CD4-positive, CD25-positive, alpha-beta regulatory T cell (primary cell): ENCODE results near the gene ALG8. TPM values are rescaled to one million over a fixed set of nuclear protein-coding genes. Genes with fewer than 3 reads are reported as not detected.

ENCODE experiments used
- ATAC-seq, 2 donors: fragments of 150-1000 bp; cut with Tn5 transposase; one replicate each; pipeline ENCODE4 v1.10.0; 2021; ENCODE audit warnings: low read depth in 2 of 2, moderate number of reproducible peaks in 2 of 2, moderate library complexity in 1 of 2
- DNase-seq, 3 donors: peaks; one replicate each; pipeline versions ENCODE4 v3.0.0 to v3.0.0-alpha.2; 2012 to 2022; ENCODE audit warnings: mixed read lengths in 1 of 3
- H3K27ac ChIP-seq: one replicate; pipeline ENCODE4 v1.7.0; 2013; ENCODE audit warnings: mild to moderate bottlenecking, low read length; ENCODE audit not compliant: insufficient read depth, poor library complexity, severe bottlenecking
- H3K27me3 ChIP-seq: one replicate; pipeline ENCODE4 v1.7.0; 2013; ENCODE audit warnings: low read length; ENCODE audit not compliant: control insufficient read depth, insufficient read depth
- H3K36me3 ChIP-seq: one replicate; pipeline ENCODE4 v1.7.0; 2013; ENCODE audit warnings: mild to moderate bottlenecking, low read length, moderate library complexity; ENCODE audit not compliant: control insufficient read depth, insufficient read depth
- H3K4me1 ChIP-seq: 2 replicates; pipeline ENCODE4 v1.7.0; 2013; ENCODE audit warnings: mild to moderate bottlenecking, low read length; ENCODE audit not compliant: insufficient read depth, control insufficient read depth, poor library complexity, severe bottlenecking
- H3K4me3 ChIP-seq: one replicate; pipeline ENCODE4 v1.7.0; 2013; ENCODE audit warnings: low read depth, mild to moderate bottlenecking, low read length, moderate library complexity
- H3K9me3 ChIP-seq, 2 experiments: 1 replicate in 1 of 2; 2 replicates in 1 of 2; pipeline ENCODE4 v1.7.0; 2013; ENCODE audit warnings: low read length in 2 of 2, mild to moderate bottlenecking in 1 of 2, moderate library complexity in 1 of 2; ENCODE audit not compliant: control insufficient read depth in 2 of 2
- H3K27ac Mint-ChIP-seq, 3 donors: one replicate each; pipeline ENCODE4 v1.8.0; 2020 to 2022; ENCODE audit warnings: mild to moderate bottlenecking in 3 of 3, mixed read lengths in 3 of 3, moderate library complexity in 2 of 3
- H3K27me3 Mint-ChIP-seq: one replicate; pipeline ENCODE4 v1.8.0; 2022; ENCODE audit warnings: mild to moderate bottlenecking, mixed read lengths
- H3K36me3 Mint-ChIP-seq: one replicate; pipeline ENCODE4 v1.8.0; 2020; ENCODE audit warnings: mixed read lengths
- H3K4me1 Mint-ChIP-seq, 4 donors: one replicate each; pipeline ENCODE4 v1.8.0; 2020 to 2022; ENCODE audit warnings: mixed read lengths in 4 of 4, mild to moderate bottlenecking in 1 of 4
- H3K4me3 Mint-ChIP-seq, 4 donors: one replicate each; pipeline ENCODE4 v1.8.0; 2020 to 2022; ENCODE audit warnings: mild to moderate bottlenecking in 4 of 4, mixed read lengths in 4 of 4, moderate library complexity in 3 of 4
- H3K9me3 Mint-ChIP-seq, 7 donors: one replicate each; pipeline ENCODE4 v1.8.0; 2020 to 2022; ENCODE audit warnings: mixed read lengths in 7 of 7, mild to moderate bottlenecking in 3 of 7, moderate library complexity in 2 of 7
- polyA plus RNA-seq, 4 donors: library from polyadenylated mRNA; unstranded; fragments of 300-500 nt; fragmentation: Illumina TruSeq; gene quantifications; one replicate each; pipeline ENCODE4 v1.2.3, GENCODE V29; 2021
- total RNA-seq: library from RNA; stranded (reverse); gene quantifications from one replicate; pipeline ENCODE4 v1.2.3, GENCODE V29; 2022

Gene ALG8
- total and polyA plus RNA-seq, 5 donors from 2014 or later: 20.6 to 56.3 (median 54.2) TPM

DNA sequence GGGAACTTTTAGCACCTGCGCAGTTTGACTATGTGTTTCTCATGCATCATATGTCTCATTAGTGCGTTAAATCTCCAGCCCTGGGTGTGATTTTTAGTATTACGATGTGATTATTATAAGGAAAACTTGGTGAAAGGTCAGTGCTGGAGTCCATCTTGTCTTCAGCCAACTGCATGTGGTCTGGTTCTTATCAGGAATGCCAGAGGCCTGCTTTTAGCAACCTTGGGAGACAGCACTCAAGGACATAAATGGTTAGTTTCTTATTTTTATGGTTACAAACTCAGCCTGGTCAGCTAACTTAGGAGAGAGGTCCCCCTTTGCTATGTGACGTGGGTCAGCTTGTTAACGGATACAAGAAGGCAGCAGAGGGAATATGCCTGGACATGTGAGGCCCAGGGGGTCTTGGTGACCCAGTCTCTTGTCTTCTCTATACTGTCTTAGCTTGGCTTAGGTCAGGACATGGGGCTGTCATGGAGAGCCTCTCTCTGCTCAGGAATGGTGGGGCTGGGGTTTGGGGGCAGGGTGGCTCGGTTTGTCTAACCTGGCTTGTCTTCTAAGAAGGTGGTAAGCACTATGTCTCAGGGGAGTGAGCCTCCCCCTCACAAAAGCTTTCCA, 27.5 kb upstream of the ALG8 start:
- ATAC-seq: no peak
- Histone ChIP-seq H3K4me3 (no peak overlapping the region), H3K9me3 (no peaks in the 10 kb centered on the region), H3K27ac (no peak overlapping the region), H3K36me3 (no peaks in the 10 kb centered on the region), H3K27me3 (no peaks in the 10 kb centered on the region), H3K4me1 (no peaks in the 10 kb centered on the region)
- Mint-ChIP-seq H3K4me1 (no peaks in the 10 kb centered on the region), H3K27ac (no peak overlapping the region), H3K9me3 (no peaks in the 10 kb centered on the region), H3K27me3 (no peaks in the 10 kb centered on the region), H3K4me3 (no peak overlapping the region), H3K36me3 (peaks cover 4% of the 10 kb centered on the region)
- no peak for DNase-seq

DNA sequence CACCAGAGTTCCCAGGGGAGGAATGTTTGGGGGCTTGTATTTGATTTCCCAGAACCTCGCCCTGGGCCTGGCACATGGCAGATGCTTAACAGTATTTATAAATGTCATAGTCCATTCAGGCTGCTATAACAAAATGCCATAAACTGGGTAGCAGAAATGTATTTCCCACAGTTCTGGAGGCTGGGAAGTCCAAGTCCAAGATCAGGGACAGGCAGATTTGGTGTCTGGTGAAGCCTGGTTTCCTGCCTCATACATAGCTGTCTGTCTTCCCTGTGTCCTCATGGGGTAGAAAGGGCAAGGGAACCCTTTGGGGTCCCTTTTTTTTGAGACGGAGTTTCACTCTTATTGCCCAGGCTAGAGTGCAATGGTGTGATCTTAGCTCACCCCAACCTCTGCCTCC, 25.0 kb upstream of the ALG8 start:
- DNase-seq: no peak
- Histone ChIP-seq H3K27me3 (no peaks in the 10 kb centered on the region), H3K27ac (no peak overlapping the region), H3K4me1 (no peaks in the 10 kb centered on the region), H3K9me3 (no peaks in the 10 kb centered on the region), H3K36me3 (no peaks in the 10 kb centered on the region), H3K4me3 (no peak overlapping the region)
- no peaks in the 10 kb centered on the region for H3K36me3 Mint-ChIP-seq
- no peaks in the 10 kb centered on the region for H3K9me3 Mint-ChIP-seq
- H3K4me3 Mint-ChIP-seq: no peak overlapping the region
- ATAC-seq: no peak
- H3K27ac Mint-ChIP-seq: no peak overlapping the region
- no peaks in the 10 kb centered on the region for H3K4me1 Mint-ChIP-seq
- H3K27me3 Mint-ChIP-seq: no peaks in the 10 kb centered on the region

DNA sequence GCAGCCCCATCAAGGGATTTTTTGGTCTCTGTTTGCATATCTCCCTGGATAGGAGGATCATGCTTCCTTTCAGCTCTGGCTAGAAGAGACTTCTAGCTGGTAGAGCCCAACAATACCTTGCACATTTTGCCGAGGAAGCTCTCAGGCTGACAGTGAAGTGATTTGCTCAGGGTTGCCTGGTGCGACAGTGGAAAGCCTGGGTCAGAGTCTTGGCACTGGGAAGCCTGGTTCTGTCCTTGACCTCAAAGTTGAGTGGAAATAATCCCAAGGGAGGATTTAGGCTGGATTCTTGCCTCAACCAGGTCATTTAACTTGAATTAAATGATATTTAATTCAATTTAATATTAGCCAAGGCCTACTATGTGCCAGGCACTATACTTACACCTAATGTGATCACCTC, 24.4 kb upstream of the ALG8 start:
- Mint-ChIP-seq H3K27me3 (no peaks in the 10 kb centered on the region), H3K4me1 (no peaks in the 10 kb centered on the region), H3K4me3 (no peak overlapping the region), H3K9me3 (no peaks in the 10 kb centered on the region), H3K27ac (no peak overlapping the region), H3K36me3 (no peaks in the 10 kb centered on the region)
- Histone ChIP-seq H3K9me3 (no peaks in the 10 kb centered on the region), H3K4me3 (no peak overlapping the region), H3K36me3 (no peaks in the 10 kb centered on the region), H3K4me1 (no peaks in the 10 kb centered on the region), H3K27me3 (no peaks in the 10 kb centered on the region), H3K27ac (no peak overlapping the region)
- DNase-seq (no peak), ATAC-seq (no peak)

DNA sequence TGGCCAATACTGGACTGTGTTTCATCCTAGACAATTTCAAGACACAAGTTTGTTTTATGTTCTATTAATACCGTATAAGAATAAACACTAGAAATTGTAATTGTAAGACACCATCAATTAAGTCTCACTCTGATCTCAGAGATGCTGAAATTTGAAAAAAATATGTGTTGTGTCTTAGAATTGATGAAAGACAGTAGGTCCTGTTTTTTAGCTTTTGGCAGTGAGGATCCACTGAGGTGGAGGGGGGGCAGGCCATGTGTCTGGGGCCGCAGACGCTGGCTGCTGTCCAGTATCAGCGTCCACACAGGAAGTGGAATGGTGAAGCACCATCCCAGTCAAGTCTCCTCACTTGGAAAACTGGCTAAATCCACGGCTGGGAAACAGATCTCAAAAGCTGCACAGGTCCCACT, 22.5 kb upstream of the ALG8 start:
- Mint-ChIP-seq H3K27me3 (no peaks in the 10 kb centered on the region), H3K4me3 (no peak overlapping the region), H3K4me1 (no peaks in the 10 kb centered on the region), H3K27ac (no peak overlapping the region), H3K36me3 (no peaks in the 10 kb centered on the region), H3K9me3 (no peaks in the 10 kb centered on the region)
- ATAC-seq (no peak), DNase-seq (no peak)
- no peaks in the 10 kb centered on the region for H3K9me3 ChIP-seq
- H3K4me3 ChIP-seq: no peak overlapping the region
- H3K27me3 ChIP-seq: no peaks in the 10 kb centered on the region
- no peaks in the 10 kb centered on the region for H3K36me3 ChIP-seq
- no peaks in the 10 kb centered on the region for H3K4me1 ChIP-seq
- no peak overlapping the region for H3K27ac ChIP-seq

DNA sequence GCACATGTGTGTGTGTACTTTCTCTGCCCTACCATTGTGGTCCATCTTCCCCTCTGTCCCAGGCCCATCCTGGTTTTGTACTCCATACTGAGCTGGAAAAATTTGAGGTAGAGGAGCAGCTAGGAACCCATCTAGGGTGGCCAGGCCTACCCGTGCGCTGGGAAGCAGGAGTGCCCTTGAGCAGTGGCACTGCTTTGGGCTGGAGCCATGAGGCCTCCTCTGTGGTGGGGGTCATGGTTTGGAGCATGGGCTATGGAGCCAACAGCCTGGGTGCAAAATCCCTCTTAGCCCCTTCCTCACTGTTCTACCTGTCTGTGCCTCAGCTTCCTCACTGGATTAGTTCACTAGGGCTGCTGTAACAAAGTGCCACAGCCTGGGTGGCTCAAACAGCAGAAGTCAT, 21.9 kb upstream of the ALG8 start:
- H3K27ac Mint-ChIP-seq: no peak overlapping the region
- ATAC-seq (no peak), DNase-seq (no peak)
- H3K27me3 ChIP-seq: no peaks in the 10 kb centered on the region
- no peaks in the 10 kb centered on the region for H3K27me3 Mint-ChIP-seq
- no peaks in the 10 kb centered on the region for H3K4me1 ChIP-seq
- H3K4me3 ChIP-seq: no peak overlapping the region
- no peaks in the 10 kb centered on the region for H3K36me3 Mint-ChIP-seq
- no peaks in the 10 kb centered on the region for H3K4me1 Mint-ChIP-seq
- H3K9me3 ChIP-seq: no peaks in the 10 kb centered on the region
- no peak overlapping the region for H3K4me3 Mint-ChIP-seq
- no peaks in the 10 kb centered on the region for H3K36me3 ChIP-seq
- no peaks in the 10 kb centered on the region for H3K9me3 Mint-ChIP-seq
- no peak overlapping the region for H3K27ac ChIP-seq

DNA sequence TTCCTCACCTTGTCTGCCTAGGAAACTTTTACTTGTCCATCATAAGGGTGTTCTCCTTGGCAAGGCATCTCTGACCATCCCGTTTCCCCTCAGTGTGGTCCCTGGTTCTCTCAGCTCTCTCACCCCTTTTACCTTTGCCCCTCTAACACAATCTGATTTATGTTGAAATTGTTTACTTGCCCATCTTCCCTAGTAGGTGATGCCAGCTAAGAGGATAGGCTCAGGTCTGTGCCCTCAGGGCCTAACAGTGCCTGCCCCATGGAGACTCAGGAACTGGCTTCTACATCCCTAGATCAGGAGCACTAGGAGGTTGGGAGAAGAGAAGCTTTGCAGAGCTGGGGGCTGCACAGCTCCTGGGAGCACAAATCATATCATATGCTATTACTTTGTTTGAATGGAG, 21.1 kb upstream of the ALG8 start:
- no peak for DNase-seq
- H3K9me3 ChIP-seq: no peaks in the 10 kb centered on the region
- H3K27ac Mint-ChIP-seq: peak overlapping the region in 2 of 3 donors; percentile 8 to 36
- no peaks in the 10 kb centered on the region for H3K36me3 ChIP-seq
- no peaks in the 10 kb centered on the region for H3K27me3 Mint-ChIP-seq
- no peak overlapping the region for H3K4me3 ChIP-seq
- no peak for ATAC-seq
- no peak overlapping the region for H3K4me3 Mint-ChIP-seq
- H3K4me1 ChIP-seq: no peaks in the 10 kb centered on the region
- no peaks in the 10 kb centered on the region for H3K27me3 ChIP-seq
- no peaks in the 10 kb centered on the region for H3K4me1 Mint-ChIP-seq
- H3K27ac ChIP-seq: no peak overlapping the region
- no peaks in the 10 kb centered on the region for H3K9me3 Mint-ChIP-seq
- H3K36me3 Mint-ChIP-seq: no peaks in the 10 kb centered on the region

DNA sequence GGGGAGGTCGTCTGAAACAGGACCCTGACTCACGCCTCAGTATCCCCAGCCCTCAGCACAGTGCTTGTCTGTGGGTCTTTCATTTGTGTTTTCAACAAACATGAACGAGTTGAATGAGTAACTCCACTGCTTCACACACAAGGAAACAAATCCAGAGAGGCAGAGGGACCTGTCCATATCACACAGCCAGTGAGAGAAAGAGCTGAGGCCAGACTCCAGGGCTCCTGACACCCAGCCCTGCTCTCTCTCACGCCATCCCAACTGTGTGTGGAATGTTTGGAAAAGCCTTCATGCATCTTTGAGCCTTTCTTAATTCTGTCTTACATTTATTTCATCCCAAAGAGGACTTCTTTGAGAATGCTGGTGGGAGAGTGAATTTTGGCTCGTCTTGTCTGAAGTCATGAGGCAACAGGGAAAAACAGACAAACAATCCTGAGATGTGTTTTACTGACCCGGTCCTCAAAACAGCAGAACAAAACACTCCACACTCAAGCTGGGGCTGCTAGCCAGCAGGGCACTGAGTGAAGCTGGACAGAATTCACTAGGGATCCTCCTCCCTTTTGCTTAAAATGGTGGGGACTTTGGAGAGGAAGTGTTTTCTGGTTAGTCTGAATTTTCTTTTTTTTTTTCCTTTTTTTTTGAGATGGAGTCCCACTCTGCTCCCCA, 19.7 kb upstream of the ALG8 start:
- Mint-ChIP-seq H3K4me3 (no peak overlapping the region), H3K36me3 (no peaks in the 10 kb centered on the region), H3K27ac (peak overlapping the region in 1 of 3 donors; percentile 58), H3K27me3 (no peaks in the 10 kb centered on the region), H3K9me3 (no peaks in the 10 kb centered on the region), H3K4me1 (no peaks in the 10 kb centered on the region)
- Histone ChIP-seq H3K27me3 (no peaks in the 10 kb centered on the region), H3K36me3 (no peaks in the 10 kb centered on the region), H3K27ac (no peak overlapping the region), H3K4me3 (no peak overlapping the region), H3K9me3 (no peaks in the 10 kb centered on the region), H3K4me1 (no peaks in the 10 kb centered on the region)
- DNase-seq (no peak), ATAC-seq (no peak)

DNA sequence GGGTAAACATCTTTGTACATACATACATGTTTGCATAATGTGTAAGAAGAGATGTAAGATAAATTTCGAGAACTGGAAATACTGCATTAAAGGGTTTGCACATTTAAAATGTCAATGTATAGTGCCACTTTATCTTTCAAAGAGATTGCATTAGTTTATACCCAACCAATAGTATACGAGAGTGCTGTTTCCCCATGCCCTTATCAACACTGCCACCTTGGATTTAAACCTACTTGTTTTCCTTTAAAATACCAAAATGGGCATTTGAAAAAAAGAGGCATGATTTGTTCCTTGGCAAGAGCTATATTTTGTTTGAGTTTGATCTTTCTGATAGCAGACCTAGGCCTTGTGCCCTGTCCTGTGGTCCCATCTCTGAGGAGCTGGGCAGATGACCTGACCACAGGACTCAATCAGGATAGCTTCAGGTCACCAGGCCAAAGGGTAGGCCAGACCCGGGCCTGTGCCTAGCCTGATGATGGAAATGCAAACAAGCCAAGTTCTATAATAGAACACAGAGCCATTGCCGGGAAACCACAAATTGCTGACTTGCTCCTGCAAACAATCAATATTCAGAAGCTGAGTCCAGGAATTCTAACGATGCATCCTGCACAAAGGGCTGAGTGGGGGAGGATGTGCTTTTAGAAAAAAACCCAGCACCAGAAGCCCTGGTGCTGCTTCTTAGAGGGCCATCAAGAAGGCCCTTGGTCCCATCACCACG, 16.9 kb upstream of the ALG8 start:
- no peak for ATAC-seq
- no peak overlapping the region for H3K27ac Mint-ChIP-seq
- H3K27me3 Mint-ChIP-seq: no peaks in the 10 kb centered on the region

More for the DNA sequence above, 16.9 kb upstream of the ALG8 start:
- Histone ChIP-seq H3K4me1 (no peaks in the 10 kb centered on the region), H3K9me3 (no peaks in the 10 kb centered on the region), H3K27me3 (no peaks in the 10 kb centered on the region), H3K27ac (no peak overlapping the region), H3K4me3 (no peak overlapping the region), H3K36me3 (no peaks in the 10 kb centered on the region)
- H3K4me3 Mint-ChIP-seq: no peak overlapping the region
- no peaks in the 10 kb centered on the region for H3K4me1 Mint-ChIP-seq
- no peak for DNase-seq
- no peaks in the 10 kb centered on the region for H3K36me3 Mint-ChIP-seq
- H3K9me3 Mint-ChIP-seq: no peaks in the 10 kb centered on the region
